Activated CD8-positive, alpha-beta memory T cell treated with anti-CD3 and anti-CD28 coated beads for 48 hours (primary cell): ENCODE results near the gene SPECC1L.

Experiments used
- DNase-seq, 3 experiments: peaks; one replicate each; pipeline ENCODE4 v3.0.0-alpha.2; 2020; ENCODE audit warnings: low read depth in 2 of 3, low spot score in 2 of 3

SPECC1L gene

DNA sequence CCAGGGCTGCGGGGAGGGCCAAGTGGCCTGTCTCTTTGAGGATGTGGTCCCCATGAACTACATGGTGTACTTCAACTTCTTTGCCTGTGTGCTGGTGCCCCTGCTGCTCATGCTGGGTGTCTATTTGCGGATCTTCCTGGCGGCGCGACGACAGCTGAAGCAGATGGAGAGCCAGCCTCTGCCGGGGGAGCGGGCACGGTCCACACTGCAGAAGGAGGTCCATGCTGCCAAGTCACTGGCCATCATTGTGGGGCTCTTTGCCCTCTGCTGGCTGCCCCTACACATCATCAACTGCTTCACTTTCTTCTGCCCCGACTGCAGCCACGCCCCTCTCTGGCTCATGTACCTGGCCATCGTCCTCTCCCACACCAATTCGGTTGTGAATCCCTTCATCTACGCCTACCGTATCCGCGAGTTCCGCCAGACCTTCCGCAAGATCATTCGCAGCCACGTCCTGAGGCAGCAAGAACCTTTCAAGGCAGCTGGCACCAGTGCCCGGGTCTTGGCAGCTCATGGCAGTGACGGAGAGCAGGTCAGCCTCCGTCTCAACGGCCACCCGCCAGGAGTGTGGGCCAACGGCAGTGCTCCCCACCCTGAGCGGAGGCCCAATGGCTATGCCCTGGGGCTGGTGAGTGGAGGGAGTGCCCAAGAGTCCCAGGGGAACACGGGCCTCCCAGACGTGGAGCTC lies 170.2 kb downstream of the SPECC1L start:
- DNase-seq = no peak

DNA sequence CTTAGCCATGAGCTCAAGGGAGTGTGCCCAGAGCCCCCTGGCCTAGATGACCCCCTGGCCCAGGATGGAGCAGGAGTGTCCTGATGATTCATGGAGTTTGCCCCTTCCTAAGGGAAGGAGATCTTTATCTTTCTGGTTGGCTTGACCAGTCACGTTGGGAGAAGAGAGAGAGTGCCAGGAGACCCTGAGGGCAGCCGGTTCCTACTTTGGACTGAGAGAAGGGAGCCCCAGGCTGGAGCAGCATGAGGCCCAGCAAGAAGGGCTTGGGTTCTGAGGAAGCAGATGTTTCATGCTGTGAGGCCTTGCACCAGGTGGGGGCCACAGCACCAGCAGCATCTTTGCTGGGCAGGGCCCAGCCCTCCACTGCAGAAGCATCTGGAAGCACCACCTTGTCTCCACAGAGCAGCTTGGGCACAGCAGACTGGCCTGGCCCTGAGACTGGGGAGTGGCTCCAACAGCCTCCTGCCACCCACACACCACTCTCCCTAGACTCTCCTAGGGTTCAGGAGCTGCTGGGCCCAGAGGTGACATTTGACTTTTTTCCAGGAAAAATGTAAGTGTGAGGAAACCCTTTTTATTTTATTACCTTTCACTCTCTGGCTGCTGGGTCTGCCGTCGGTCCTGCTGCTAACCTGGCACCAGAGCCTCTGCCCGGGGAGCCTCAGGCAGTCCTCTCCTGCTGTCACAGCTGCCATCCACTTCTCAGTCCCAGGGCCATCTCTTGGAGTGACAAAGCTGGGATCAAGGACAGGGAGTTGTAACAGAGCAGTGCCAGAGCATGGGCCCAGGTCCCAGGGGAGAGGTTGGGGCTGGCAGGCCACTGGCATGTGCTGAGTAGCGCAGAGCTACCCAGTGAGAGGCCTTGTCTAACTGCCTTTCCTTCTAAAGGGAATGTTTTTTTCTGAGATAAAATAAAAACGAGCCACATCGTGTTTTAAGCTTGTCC lies 171.0 kb downstream of the SPECC1L start:
- DNase-seq = no peak

DNA sequence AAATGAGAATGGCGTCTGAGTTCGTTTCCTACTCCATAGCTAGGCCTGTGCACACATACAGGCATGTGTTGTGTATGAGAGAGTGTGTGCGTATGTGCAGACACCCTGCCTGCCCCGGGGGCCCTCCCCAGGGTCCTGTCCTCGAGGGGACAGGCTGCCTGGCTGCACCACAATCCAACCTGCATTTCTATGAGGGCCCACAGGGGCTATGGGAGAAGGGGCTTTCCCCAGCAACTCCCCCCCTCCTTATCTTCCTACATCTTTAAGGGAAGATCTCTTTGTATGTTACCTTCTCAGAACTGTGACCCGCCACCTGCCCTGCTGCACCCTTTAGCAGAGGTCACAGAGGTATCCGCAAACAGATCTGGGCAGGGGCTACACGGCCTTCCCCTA lies 171.7 kb downstream of the SPECC1L start:
- DNase-seq = no peak

DNA sequence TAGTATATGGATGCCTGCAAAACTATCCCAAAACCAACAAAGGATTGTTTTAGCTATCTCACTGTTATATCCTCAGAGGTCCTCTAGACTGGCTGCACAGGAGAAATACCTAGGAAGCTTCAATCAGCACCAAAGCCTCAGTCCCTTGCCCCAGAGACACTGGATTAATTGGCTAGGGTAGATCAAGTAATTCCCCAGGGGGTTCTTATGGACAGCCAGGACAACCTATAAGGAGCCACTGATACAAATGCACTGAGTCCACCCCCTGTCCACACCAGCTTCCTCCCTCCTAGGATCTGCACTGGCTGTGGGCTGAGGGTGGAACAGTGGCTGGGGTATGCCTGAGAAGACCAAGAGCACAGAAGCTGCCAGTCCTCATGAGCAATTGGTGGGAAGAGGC lies 173.0 kb downstream of the SPECC1L start:
- no peak for DNase-seq

DNA sequence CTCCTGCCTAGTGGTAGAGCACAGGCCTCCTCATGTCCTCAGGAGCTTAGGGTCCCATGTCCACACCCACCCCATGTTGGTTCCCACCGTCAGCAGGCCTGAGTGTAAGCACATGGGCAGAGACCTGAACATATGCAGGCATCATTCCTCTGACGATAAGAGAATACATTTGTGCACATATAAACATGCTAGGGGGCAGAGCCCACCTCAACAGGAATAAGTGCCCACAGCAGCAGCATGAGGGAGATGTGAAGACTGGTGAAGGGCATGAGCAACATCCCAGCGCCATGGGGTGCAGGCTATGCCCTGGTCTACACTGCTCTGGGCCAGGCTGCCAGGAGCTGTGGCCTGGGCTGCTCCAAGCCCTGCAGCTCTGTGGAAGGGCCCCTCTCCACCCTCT lies 173.6 kb downstream of the SPECC1L start:
- DNase-seq = no peak

DNA sequence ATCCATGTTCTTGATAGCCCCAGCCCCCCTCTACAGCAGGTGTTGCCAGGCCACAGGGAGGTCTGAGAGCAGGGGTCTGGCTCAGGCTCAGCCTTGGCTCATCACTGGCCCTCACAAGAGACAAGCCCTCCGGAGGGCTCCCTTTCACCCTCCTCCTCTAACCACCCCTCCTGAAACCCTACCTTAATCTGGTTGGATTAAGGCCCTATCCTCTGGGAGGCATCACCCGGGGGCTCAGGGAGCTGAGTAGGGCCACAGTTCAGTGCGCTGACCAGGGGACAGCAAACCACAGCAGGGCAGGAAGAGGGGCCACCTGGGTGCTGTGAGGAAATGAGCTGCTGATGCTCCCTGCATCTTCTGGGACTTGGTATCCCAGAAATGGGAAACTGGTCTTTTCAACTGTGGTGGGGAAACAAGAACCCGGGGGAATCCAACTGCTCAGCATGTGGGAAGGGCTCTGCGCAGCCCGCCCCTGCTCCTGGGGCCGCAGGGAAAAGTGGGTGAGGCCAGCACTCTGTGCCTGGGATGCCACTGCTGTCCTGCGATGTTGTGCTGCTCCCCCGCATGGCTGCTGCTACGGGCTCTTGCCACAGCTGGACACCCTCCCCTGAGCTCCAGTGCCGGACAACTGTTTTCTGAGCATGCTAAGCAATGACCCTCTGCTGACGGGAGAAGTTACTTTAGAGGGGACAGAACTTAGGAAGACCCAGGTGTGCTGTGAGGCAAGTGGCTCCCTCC lies 174.3 kb downstream of the SPECC1L start:
- DNase-seq = no peak

DNA sequence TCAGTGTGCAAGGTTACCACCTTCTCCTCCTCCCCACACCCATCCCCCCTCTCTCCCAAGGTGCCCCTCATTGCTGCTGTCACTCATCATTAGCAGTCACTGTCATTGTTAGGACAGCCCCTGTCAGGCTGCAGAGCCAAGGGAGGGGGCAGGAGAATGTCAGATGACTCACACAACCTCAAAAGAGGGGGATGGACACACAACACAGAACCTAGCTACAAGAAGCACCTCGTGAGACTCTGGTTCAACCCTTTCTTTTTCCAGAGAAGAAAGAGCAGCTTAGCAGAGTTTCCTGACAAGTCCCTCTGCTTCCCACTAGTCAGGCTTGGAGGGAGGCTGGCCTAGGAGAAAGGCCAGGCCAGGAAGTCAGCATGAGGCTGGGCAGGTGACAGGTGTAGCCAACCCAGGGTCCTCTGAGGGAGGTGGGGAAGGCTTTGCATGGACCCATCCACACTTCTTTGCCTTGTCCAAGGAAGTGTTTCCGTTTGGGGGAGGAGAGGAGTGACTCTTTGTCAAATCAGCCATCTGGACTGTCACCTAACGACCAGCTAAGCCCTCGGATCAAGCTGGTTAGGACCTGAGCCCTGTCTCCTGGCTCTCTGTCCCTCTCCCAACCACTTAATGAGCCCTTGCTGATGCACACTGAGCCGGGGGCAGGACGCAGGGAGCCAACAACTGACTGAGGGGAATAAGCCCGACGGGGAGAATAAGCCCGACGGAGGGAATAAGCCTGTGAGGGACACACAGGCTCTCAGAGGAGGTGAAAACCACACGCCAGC lies 175.0 kb downstream of the SPECC1L start:
- no peak for DNase-seq

DNA sequence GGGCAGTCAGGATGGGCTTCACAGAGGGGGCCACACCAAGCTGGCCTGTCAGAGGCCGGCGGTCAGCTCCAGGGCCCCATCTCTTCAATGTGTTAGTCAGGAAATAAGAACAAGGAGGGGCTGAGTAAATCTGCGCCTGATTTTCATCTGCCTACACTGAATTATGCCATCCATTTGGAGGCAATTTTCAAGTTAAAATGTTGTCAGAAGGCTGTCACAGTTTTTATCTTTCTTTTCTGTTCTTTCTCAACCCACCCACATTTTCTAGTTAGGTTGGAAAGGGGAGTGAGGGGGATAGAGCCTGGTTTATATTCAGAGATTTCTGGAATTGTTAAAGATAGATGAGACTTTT lies 175.6 kb downstream of the SPECC1L start:
- DNase-seq = no peak

DNA sequence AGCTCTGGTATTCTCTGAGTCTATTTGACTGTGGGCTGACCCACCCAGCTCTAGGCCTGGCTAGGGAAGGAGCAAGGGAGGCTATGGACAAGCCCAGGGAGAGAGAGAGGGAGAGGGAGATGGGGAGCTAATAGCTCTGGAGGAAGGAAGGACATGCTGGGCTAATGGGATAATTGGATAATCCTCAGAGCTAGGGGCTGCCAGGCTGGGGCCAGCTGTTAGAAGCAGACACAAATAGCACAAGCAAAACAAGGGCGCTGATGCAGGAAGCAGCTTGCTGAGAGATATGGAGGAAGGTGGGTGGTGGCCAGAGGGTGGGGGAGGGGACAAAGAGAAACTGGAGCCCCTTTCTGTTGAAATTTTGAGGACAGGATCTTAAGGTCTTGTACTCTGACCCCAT lies 180.0 kb downstream of the SPECC1L start:
- DNase-seq = no peak

DNA sequence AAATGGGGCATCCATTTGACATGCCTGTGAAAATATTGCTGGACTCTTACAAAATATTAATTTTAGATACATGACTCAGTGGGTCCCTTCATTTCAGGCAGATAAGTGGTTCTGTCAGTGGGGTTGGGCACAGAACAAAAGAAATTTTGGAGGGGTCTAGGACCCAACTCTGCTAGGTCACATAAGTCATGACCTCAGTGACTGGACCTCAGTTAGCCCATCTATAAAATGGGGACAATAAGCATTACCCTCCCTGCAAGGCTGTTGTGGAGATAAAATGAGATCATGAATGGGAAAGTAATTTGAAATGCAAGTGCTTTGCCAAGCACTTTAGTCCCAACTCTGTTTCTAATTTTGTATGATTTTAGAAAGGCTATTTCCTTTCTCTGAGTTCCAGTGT lies 180.5 kb downstream of the SPECC1L start:
- DNase-seq = no peak

DNA sequence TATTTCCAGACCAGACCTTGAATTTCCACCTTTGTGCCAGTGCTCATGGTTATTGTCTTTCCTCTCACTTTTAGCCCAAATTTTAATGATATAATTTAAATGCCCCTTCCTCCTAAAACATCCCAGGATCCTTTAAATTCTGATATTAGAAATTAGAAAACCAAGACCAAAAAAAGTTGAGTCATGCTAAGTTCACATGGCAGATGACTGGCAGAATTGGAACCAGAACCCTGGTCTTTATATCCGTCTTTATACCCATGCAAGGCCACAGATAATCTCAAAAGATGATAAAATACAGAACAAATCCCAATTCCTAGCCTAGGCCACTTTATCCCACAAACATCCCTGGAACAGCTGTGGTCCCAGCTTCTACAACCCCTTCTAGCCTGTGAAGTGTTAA lies 183.2 kb downstream of the SPECC1L start:
- no peak for DNase-seq

DNA sequence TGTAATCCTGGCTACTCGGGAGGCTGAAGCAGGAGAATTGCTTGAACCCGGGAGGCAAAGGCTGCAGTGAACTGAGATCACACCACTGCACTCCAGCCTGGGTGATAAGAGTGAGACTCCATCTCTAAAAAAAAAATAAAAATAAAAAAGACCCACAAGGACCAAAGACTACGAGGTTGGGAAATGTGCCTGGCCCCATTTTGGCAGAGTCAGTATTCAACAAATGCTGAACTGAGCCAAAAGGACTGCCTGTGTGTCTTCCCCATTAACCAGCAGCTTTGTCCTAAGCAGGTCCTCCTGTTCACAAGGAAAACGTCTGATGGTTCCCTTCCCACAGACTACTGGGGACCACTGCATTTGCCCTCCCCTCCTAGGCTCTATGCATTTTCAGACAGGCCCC lies 184.4 kb downstream of the SPECC1L start:
- DNase-seq = no peak

DNA sequence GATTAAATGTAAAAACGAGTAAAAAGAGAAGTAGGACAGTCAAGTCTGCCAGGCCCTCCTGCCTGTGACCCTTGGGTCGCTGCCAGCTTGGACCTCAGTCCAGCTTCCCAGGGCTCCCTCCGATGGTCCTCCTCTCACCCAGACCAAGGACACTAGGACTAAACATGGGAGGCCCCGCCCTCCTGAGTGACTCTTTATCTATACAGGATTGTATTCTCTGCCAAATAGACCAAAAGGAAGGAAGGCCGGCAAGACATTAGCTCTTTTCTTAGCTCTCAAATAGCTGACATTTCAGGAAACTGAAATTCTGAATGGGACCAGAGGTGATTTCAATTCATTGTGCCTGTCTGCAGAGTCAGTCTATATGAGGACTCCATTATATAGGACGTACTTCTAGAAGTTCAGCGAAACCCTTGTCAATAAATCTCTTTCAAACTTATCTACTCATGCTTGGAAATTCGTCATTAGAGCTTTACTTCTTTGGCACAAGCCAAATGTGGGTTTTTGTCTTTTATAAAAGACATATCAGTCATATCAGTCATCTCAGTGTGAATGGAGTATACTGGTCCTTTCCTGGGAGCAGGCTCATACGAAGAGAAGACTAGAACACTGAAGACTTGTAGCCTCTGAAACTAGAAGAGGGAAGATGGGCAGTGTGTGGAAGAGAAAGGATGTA lies 185.3 kb downstream of the SPECC1L start:
- DNase-seq = no peak

DNA sequence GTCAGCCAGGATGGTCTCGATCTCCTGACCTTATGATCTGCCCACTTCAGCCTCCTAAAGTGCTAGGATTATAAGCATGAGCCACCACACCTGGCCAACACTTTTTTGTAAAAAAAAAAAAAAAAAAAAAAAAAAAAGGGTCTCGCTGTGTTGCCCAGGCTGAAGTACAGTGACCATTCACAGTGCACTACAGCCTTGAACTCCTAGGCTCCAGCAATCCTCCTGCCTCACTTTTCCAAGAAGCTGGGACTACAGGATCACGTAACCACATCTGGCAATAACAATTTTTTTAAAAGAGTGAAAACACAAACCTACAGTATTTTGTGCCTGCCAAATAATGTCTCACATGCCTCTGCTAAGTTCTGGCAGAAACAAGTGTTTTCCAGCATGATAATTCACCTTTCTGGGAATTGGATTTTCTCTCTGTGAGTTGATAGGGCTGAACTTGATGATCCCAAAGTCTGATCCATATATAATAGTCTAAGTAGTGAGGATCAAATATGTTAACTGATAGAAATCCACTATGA lies 187.3 kb downstream of the SPECC1L start:
- DNase-seq = no peak

DNA sequence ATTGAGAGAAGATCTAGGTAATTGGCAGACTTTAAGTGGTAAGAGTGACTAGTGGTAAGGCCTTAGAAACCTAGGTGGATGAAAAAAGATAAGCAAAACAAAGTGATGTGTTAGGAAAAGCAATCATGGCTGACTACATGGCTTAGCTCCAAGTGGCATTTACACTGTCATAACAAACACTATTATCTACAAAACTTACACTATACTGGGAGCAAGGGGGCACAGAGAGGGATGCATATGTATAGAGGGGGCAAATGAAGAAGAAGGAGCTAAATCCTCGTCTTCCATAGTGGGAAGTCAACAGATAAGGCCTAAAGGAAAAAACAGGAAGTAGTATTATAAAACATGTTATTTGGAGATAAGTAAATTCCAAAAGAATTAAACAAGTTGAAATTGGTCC lies 189.3 kb downstream of the SPECC1L start:
- no peak for DNase-seq

DNA sequence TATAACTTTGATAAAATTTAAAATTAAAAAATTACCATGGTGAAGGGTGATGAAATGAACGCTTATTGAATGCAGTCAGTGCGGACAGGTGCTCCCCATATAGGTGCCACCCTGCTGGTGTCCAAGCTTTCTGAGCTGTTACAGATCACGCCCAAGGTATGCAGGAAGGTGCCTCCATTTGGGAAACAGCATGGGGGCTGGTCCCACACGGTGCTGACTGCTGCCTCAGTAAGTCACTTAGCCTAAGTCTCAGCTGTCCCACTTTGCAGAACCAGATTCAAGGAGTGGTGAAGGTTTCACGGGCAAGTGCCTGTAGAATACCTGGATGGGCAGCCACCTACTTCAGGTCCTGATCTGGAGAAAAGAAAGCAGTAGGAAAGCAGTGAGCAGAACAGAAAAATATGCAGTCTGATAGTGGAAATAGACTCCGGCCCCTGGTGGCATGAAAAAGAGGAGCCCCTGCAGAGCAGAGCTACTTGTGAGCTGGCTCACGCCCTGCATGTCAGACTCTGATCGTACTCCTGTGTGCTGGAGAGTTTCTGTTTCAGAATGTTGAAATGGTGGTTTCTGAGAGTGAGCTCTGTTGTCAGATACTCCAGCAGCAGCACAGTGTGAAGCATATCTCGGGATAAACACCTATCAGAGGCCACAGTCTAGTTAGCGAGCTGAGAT lies 189.9 kb downstream of the SPECC1L start:
- DNase-seq = no peak

DNA sequence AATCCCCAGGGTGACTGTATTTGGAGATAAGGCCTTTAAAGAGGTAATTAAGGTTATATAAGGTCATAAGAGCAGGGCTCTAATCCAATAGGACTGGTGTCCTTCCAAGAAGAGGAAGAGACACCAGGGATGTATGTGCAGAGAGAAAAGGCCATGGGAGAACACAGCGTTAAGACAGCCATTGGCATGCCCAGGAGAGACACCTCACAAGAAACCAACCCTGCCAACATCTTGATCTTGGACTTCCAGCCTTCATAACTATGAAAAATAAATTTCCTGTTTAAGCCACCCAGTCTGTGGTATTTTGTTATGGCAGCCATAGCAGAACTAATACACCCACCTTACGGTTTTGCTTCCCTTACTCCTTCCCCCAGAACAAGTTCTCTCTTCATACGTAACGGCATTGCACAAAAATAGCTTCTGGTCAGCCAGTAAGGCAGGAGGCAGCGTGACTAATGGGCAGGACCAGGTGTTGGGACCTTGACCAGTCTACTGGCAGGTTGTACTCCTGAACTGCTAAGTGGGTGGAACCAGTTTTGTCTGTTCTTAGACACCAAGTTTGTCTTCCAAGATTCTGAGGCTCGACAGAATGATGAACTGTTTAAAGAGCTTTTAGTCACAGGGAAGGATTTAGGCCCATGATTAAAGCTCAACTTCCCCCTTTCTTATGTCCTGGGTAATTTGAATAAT lies 192.6 kb downstream of the SPECC1L start:
- DNase-seq = no peak

DNA sequence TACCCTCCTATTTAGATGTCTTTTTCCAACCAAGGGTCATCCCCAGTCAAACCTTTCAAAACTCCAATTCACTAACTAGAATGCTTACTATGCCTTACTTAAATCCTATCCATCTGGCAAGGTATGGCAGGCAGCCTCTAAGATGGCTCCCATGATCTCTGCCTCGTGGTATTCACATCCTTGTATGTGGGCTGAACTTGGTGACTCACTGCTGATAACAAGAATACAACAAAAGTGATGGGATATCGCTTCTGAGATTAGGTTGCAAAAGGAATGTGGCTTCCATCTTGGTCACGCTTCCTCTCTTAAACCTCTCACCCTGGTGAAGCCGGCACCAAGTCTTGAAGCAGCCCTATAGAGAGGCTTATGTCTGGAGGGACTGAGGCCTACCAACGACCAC lies 194.9 kb downstream of the SPECC1L start:
- no peak for DNase-seq

DNA sequence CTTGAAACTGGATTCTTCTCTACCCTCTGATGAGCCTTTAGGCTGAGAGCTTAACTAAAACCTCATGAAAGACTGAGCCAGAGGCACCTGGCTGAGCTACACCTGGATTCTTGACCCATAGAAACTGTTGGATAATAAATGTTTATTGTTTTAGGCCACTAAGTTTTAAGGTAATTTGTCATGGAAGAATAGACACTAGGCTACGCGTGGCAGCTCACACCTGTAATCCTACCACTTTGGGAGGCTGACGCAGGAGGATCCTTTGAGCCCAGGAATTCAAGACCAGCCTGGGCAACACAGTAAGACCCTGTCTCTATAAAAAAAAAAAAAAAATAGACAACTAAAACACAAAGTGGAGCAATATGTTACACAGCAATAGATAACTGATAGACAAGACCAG lies 195.3 kb downstream of the SPECC1L start:
- no peak for DNase-seq
